ENCODE data around the gene BOLA3.

GRCh38 chr2:74183878-74184277 is 36.2 kb upstream of the BOLA3 start:
- TF ChIP-seq CTCF (IDR thresholded peaks at IDR 0.05), result no peak
- no peak for TF ChIP-seq POLR2A (IDR thresholded peaks at IDR 0.05)

Measured in thyroid gland (tissue), 4 donors.